ENCODE data around the gene SLC7A14.

The SLC7A14 gene

GRCh38 chr3:170632780-170633179 lies 46.9 kb upstream of the SLC7A14 start:
- peak; percentile 99 for TF ChIP-seq EZH2phosphoT487 (IDR thresholded peaks at IDR 0.05; ENCODE audit: low read depth)
- no peak for TF ChIP-seq CTCF (IDR thresholded peaks at IDR 0.05; ENCODE audit: low read depth, low read length)
- Histone ChIP-seq H3K27ac (ENCODE audit: low read length) (no peak overlapping the region), H3K27me3 (ENCODE audit: low read depth, low read length) (peaks cover 85% of the 10 kb centered on the region), H4K20me1 (ENCODE audit: insufficient read depth, low read length) (peaks cover 80% of the 10 kb centered on the region), H3K9ac (ENCODE audit: low read length) (no peak overlapping the region), H3K79me2 (ENCODE audit: low read length) (no peaks in the 10 kb centered on the region), H2AFZ (ENCODE audit: low read depth, low read length) (no peak overlapping the region), H3K36me3 (replicated peaks; ENCODE audit: low read depth, low read length) (no peaks in the 10 kb centered on the region), H3K9me3 (ENCODE audit: insufficient read depth, low read length) (no peaks in the 10 kb centered on the region), H3K4me2 (ENCODE audit: low read length) (peak overlapping the region; percentile 32), H3K4me3 (ENCODE audit: low read length) (no peak overlapping the region), H3K4me1 (ENCODE audit: low read length) (peaks cover 35% of the 10 kb centered on the region)

GRCh38 chr3:170631755-170632488 lies 46.0 kb upstream of the SLC7A14 start:
- Histone ChIP-seq H3K27me3 (ENCODE audit: low read depth, low read length) (peaks cover 84% of the 10 kb centered on the region), H3K9ac (ENCODE audit: low read length) (no peak overlapping the region), H3K9me3 (ENCODE audit: insufficient read depth, low read length) (no peaks in the 10 kb centered on the region), H2AFZ (ENCODE audit: low read depth, low read length) (no peak overlapping the region), H3K4me2 (ENCODE audit: low read length) (peak overlapping the region; percentile 32; the same call in 1 of the 2 replicates), H3K27ac (ENCODE audit: low read length) (no peak overlapping the region), H4K20me1 (ENCODE audit: insufficient read depth, low read length) (peaks cover 77% of the 10 kb centered on the region), H3K36me3 (replicated peaks; ENCODE audit: low read depth, low read length) (no peaks in the 10 kb centered on the region), H3K4me3 (ENCODE audit: low read length) (no peak overlapping the region), H3K79me2 (ENCODE audit: low read length) (no peaks in the 10 kb centered on the region), H3K4me1 (ENCODE audit: low read length) (peaks cover 35% of the 10 kb centered on the region)
- TF ChIP-seq CTCF (IDR thresholded peaks at IDR 0.05; ENCODE audit: low read depth, low read length): no peak
- TF ChIP-seq EZH2phosphoT487 (IDR thresholded peaks at IDR 0.05; ENCODE audit: low read depth): no peak

- H3K36me3 ChIP-seq (replicated peaks; ENCODE audit: low read depth, low read length): no peaks in the 10 kb centered on the region
- H2AFZ ChIP-seq (ENCODE audit: low read depth, low read length): no peak overlapping the region
- H3K79me2 ChIP-seq (ENCODE audit: low read length): no peaks in the 10 kb centered on the region
- H3K9ac ChIP-seq (ENCODE audit: low read length): no peak overlapping the region
- no peak overlapping the region for H3K4me3 ChIP-seq (ENCODE audit: low read length)
- H3K27ac ChIP-seq (ENCODE audit: low read length): no peak overlapping the region
- H3K4me2 ChIP-seq (ENCODE audit: low read length): no peak overlapping the region
- no peaks in the 10 kb centered on the region for H3K4me1 ChIP-seq (ENCODE audit: low read length)
- TF ChIP-seq CTCF (IDR thresholded peaks at IDR 0.05; ENCODE audit: low read depth, low read length) (no peak), EZH2phosphoT487 (IDR thresholded peaks at IDR 0.05; ENCODE audit: low read depth) (no peak)
- H3K9me3 ChIP-seq (ENCODE audit: insufficient read depth, low read length): no peaks in the 10 kb centered on the region
- H3K27me3 ChIP-seq (ENCODE audit: low read depth, low read length): peaks cover 81% of the 10 kb centered on the region
- peaks cover 21% of the 10 kb centered on the region for H4K20me1 ChIP-seq (ENCODE audit: insufficient read depth, low read length)
Observed at GRCh38 chr3:170623524-170623923, 37.6 kb upstream of the SLC7A14 start.

GRCh38 chr3:170622369-170623159 lies 36.7 kb upstream of the SLC7A14 start:
- Histone ChIP-seq H3K4me2 (ENCODE audit: low read length) (no peak overlapping the region), H3K79me2 (ENCODE audit: low read length) (no peaks in the 10 kb centered on the region), H3K27ac (ENCODE audit: low read length) (no peak overlapping the region), H4K20me1 (ENCODE audit: insufficient read depth, low read length) (peaks cover 16% of the 10 kb centered on the region), H3K9me3 (ENCODE audit: insufficient read depth, low read length) (no peaks in the 10 kb centered on the region), H3K4me1 (ENCODE audit: low read length) (no peaks in the 10 kb centered on the region), H3K27me3 (ENCODE audit: low read depth, low read length) (peaks cover 75% of the 10 kb centered on the region), H3K36me3 (replicated peaks; ENCODE audit: low read depth, low read length) (no peaks in the 10 kb centered on the region), H3K4me3 (ENCODE audit: low read length) (no peak overlapping the region), H2AFZ (ENCODE audit: low read depth, low read length) (no peak overlapping the region), H3K9ac (ENCODE audit: low read length) (no peak overlapping the region)
- no peak for TF ChIP-seq EZH2phosphoT487 (IDR thresholded peaks at IDR 0.05; ENCODE audit: low read depth)
- no peak for TF ChIP-seq CTCF (IDR thresholded peaks at IDR 0.05; ENCODE audit: low read depth, low read length)

Measured in OCI-LY3 (cell line).